ENCODE measurements around the gene KCNC3.
"Not testable (repeated sequence)": the region's sequence is repeated elsewhere in the genome, so short reads cannot be mapped to it uniquely, and the experiment has no call there.

The KCNC3 gene

GRCh38 chr19:50333235-50333736 is 4.1 kb upstream of the KCNC3 start:
- no peak for TF ChIP-seq CTCF (IDR thresholded peaks at IDR 0.05; ENCODE audit: low read depth, low read length, missing control alignments)
- in situ Hi-C loops (cut with HindIII; ENCODE audit: low pct_ligation_motif_present, low sequenced_read_pairs) = no loop called here

GRCh38 chr19:50332244-50333038 is 3.3 kb upstream of the KCNC3 start:
- H3K36me3 ChIP-seq (replicated peaks) = no peaks in the 10 kb centered on the region
- in situ Hi-C loops (cut with HindIII; ENCODE audit: low pct_ligation_motif_present, low sequenced_read_pairs) = no loop called here
- DNase-seq = no peak
- no peak overlapping the region for H3K4me3 ChIP-seq (ENCODE audit: low read depth, low read length)
- no peak overlapping the region for H3K27ac ChIP-seq
- peaks cover 30% of the 10 kb centered on the region for H3K27me3 ChIP-seq (replicated peaks)
- TF ChIP-seq CTCF (IDR thresholded peaks at IDR 0.05; ENCODE audit: low read depth, low read length, missing control alignments) = no peak

More at GRCh38 chr19:50333235-50333736, 4.1 kb upstream of the KCNC3 start:
- Histone ChIP-seq H3K36me3 (replicated peaks) (no peaks in the 10 kb centered on the region), H3K27me3 (replicated peaks) (peaks cover 25% of the 10 kb centered on the region), H3K27ac (peak overlapping the region; percentile 17), H3K4me3 (ENCODE audit: low read depth, low read length) (peak overlapping the region; percentile 52)
- peak; percentile 81 for DNase-seq

- H3K36me3 ChIP-seq (replicated peaks) = no peaks in the 10 kb centered on the region
These were observed 2.7 kb upstream of the KCNC3 start for GRCh38 chr19:50331994-50332243.

GRCh38 chr19:50331221-50331993 is 2.2 kb upstream of the KCNC3 start:
- no peaks in the 10 kb centered on the region for H3K36me3 ChIP-seq (replicated peaks)
- TF ChIP-seq CTCF (IDR thresholded peaks at IDR 0.05; ENCODE audit: low read depth, low read length, missing control alignments) = no peak
- peaks cover 36% of the 10 kb centered on the region for H3K27me3 ChIP-seq (replicated peaks)
- DNase-seq = no peak
- H3K4me3 ChIP-seq (ENCODE audit: low read depth, low read length) = no peak overlapping the region
- in situ Hi-C loops (cut with HindIII; ENCODE audit: low pct_ligation_motif_present, low sequenced_read_pairs) = no loop called here
- H3K27ac ChIP-seq = no peak overlapping the region

More at GRCh38 chr19:50331994-50332243, 2.7 kb upstream of the KCNC3 start:
- no peak overlapping the region for H3K27ac ChIP-seq
- in situ Hi-C loops (cut with HindIII; ENCODE audit: low pct_ligation_motif_present, low sequenced_read_pairs) = no loop called here
- TF ChIP-seq CTCF (IDR thresholded peaks at IDR 0.05; ENCODE audit: low read depth, low read length, missing control alignments) = no peak
- H3K27me3 ChIP-seq (replicated peaks) = peaks cover 35% of the 10 kb centered on the region
- no peak for DNase-seq
- no peak overlapping the region for H3K4me3 ChIP-seq (ENCODE audit: low read depth, low read length)

- Histone ChIP-seq H3K27me3 (replicated peaks) (peaks cover 39% of the 10 kb centered on the region), H3K27ac (no peak overlapping the region), H3K36me3 (replicated peaks) (no peaks in the 10 kb centered on the region), H3K4me3 (ENCODE audit: low read depth, low read length) (no peak overlapping the region)
- in situ Hi-C loops (cut with HindIII; ENCODE audit: low pct_ligation_motif_present, low sequenced_read_pairs) = no loop called here
- DNase-seq = no peak
- no peak for TF ChIP-seq CTCF (IDR thresholded peaks at IDR 0.05; ENCODE audit: low read depth, low read length, missing control alignments)
These were observed 1.3 kb upstream of the KCNC3 start for GRCh38 chr19:50330365-50331078.

GRCh38 chr19:50329926-50330294 is 733 bp upstream of the KCNC3 start:
- H3K4me3 ChIP-seq (ENCODE audit: low read depth, low read length); DNase-seq; in situ Hi-C loops (cut with HindIII; ENCODE audit: low pct_ligation_motif_present, low sequenced_read_pairs); H3K27ac ChIP-seq; H3K36me3 ChIP-seq (replicated peaks): not testable (repeated sequence)
- H3K27me3 ChIP-seq (replicated peaks) = peaks cover 39% of the 10 kb centered on the region
